ENCODE data around the gene RAE1.

Gene RAE1

DNA sequence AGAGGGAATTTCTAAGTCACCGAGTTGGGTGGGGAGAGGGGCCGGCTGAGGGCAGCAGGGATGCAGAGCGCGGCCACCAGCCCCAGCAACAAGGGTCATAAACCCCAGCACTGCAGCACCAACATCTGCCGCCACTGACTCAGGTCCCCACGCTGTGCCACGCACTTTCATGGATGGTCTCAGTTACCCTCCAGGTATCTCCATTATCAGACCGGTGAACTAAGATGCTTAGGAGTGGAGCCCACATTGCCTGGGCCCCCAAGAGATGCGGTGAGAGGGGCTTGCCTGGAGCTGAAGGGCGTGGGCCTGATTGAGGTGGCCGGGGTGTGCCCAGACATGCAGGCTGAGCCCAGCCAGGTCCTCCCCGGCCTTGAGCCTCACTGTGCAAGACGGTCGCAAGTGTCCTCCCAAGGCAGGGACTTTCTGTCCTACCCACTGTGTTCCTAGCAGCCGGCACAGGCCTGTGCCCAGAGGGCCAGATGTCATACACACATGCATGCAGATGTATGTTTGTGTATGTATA is 59.4 kb downstream of the RAE1 start:
- no peak for TF ChIP-seq CTCF (IDR thresholded peaks at IDR 0.05; ENCODE audit: insufficient read depth, low read depth, low read length, missing control alignments)
- H3K4me3 ChIP-seq (ENCODE audit: low read depth, low read length), result no peak overlapping the region
- DNase-seq (ENCODE audit: low read depth), result no peak

DNA sequence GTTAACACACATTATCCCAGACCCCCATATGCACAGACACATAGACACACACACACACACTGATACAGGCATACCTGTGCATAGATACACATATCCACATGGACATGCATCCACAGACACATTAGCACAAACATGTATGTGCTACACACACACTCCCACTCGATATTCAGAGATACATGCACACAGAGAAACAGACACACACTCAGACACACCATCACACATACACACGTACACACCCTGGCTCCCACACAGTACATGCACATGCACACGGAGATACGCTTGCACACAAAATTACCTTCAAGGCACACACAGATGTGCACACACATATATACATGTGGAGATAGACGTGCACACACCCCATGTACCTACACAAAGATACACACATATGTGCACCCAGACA is 59.9 kb downstream of the RAE1 start:
- no peak overlapping the region for H3K4me3 ChIP-seq (ENCODE audit: low read depth, low read length)
- DNase-seq (ENCODE audit: low read depth), result no peak
- no peak for TF ChIP-seq CTCF (IDR thresholded peaks at IDR 0.05; ENCODE audit: insufficient read depth, low read depth, low read length, missing control alignments)

DNA sequence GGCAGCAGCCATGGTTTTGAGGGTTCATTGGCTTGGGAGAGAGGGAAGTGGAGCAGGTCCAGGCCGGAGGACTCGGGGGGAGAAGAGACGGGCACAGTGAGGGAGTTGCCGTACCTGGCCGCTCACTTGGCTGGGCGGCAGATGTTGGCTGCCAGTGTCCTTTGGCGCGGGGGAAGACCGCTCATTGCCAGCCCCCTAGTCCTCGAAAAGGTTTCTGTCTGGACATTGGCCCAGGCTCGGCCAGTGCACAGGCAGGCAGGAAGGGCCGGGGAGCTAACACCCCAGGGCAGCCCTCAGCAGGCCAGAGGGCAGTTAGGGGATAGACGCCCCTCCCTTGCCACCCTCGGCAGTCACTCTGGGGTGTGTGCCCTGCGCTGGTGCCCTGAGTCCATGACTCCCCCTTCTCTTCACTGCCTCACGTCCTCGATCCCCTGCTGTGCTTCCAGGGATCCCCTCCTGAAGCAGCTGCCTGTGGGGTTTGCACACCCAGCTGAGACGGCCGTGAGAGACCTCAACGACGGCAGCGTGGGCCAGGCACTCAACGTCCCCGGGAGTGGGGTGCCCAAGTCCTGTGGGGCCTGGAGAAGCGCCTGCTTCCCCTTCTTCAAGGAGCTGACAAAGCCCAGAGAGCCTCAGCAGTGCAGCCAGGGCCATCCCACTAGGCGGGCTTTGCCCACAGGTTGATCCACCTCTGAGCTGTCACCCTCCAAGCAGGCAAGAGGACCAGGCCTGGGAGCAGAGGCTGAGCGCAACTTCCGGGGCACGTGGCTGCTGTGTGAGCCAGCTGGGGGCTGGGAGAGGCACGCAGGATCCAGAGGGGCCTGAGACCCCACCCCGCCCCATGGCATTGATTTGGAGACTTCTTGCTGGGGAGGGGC is 60.6 kb downstream of the RAE1 start:
- no peak for TF ChIP-seq CTCF (IDR thresholded peaks at IDR 0.05; ENCODE audit: insufficient read depth, low read depth, low read length, missing control alignments)
- H3K4me3 ChIP-seq (ENCODE audit: low read depth, low read length), result no peak overlapping the region
- no peak for DNase-seq (ENCODE audit: low read depth)

DNA sequence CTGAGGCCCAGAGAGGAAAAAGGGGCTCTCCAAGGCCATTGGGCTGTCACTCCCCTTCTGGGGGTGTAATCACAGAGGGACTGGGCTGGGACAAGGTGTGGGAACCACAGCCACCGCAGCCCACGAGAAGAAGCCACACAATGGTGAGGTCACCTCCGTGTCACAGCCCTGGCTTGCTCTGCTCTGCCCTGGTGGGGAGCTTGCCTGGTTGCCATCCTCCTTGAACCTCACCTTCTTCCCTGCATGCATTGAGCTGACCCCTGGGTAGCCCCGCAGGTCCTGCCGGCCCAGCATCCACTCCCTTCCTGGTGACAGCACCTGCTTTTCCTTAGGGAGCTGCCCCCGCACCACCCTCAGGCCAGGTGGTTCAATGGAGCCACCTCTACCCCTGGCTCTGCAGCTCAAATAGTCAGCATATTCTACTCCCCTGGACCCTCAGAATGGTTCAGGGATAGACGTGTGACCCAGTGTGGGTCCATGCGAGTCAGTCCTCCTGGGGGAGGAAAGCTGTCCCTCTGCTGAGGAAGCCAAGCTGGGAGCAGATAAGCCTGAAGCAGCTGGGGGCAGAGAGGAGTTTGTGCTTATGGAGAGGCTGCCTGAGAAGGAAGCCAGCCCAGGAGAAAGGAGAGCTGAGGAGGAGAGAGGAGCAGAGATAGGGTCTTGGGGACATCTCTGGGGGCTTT is 61.4 kb downstream of the RAE1 start:
- TF ChIP-seq CTCF (IDR thresholded peaks at IDR 0.05; ENCODE audit: insufficient read depth, low read depth, low read length, missing control alignments), result no peak
- H3K4me3 ChIP-seq (ENCODE audit: low read depth, low read length), result no peak overlapping the region
- peak; percentile 38 for DNase-seq (ENCODE audit: low read depth)

- no peak for DNase-seq (ENCODE audit: low read depth)
- H3K4me3 ChIP-seq (ENCODE audit: low read depth, low read length), result no peak overlapping the region
- no peak for TF ChIP-seq CTCF (IDR thresholded peaks at IDR 0.05; ENCODE audit: insufficient read depth, low read depth, low read length, missing control alignments)
Measured at GRCh38 chr20:57413986-57414385, 62.9 kb downstream of the RAE1 start.

DNA sequence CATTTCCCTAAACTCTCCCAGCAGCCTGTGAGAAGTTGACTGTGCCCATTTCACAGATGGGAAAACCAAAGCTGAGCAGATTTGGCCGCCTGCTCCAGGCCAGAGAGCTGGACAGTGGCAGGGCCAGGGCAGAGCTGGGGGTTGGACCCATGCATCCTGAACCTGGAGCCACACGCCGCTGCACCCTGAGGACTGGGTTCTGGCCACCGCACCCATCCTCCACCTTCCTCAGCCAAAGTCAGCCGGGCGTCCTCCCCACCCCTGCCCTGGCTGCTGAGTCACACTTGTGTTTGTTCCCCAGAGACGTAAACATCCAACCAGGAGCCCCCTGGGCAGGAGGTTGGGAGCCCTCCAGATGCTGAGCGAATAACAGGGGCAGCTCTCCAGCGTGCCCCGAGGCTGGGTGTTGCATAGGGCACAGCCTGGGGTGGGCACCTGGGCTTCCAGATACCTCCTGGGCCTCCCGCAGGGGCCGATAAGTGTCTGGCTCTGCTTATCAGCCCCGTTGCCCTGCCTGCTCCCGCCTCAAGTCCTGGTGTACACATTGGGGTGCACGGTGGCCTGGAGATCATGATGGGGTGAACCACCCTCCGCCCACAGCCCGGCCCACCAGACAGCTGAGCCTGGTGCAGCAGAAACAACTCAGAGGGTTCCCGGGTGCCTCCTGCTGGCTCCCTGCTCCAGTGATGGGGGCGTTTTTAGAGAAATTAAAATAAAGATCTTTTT is 64.0 kb downstream of the RAE1 start:
- DNase-seq (ENCODE audit: low read depth), result no peak
- TF ChIP-seq CTCF (IDR thresholded peaks at IDR 0.05; ENCODE audit: insufficient read depth, low read depth, low read length, missing control alignments), result no peak
- H3K4me3 ChIP-seq (ENCODE audit: low read depth, low read length), result no peak overlapping the region

Data from GM12865 (cell line).